Measurements from ENCODE around the gene CACNA2D4. TPM values are rescaled to one million over a fixed set of nuclear protein-coding genes. Genes with fewer than 3 reads are reported as not detected.

Gene CACNA2D4
- total RNA-seq, 1 experiment from 2014 or later: not detected

GRCh38 chr12:1935700-1936378 is 17.4 kb upstream of the CACNA2D4 start:
- in situ Hi-C loops (cut with HindIII; ENCODE audit: low pct_unique_long_range_greater_than_20kb, low sequenced_read_pairs): no loop called here
- no peak for DNase-seq (ENCODE audit: low read depth)

GRCh38 chr12:1935242-1935641 is 16.8 kb upstream of the CACNA2D4 start:
- DNase-seq (ENCODE audit: low read depth): no peak
- in situ Hi-C loops (cut with HindIII; ENCODE audit: low pct_unique_long_range_greater_than_20kb, low sequenced_read_pairs): no loop called here

- in situ Hi-C loops (cut with HindIII; ENCODE audit: low pct_unique_long_range_greater_than_20kb, low sequenced_read_pairs): no loop called here
- DNase-seq (ENCODE audit: low read depth): no peak
These were observed 16.4 kb upstream of the CACNA2D4 start for GRCh38 chr12:1934831-1935230.

- in situ Hi-C loops (cut with HindIII; ENCODE audit: low pct_unique_long_range_greater_than_20kb, low sequenced_read_pairs): no loop called here
- DNase-seq (ENCODE audit: low read depth): no peak
These were observed 15.6 kb upstream of the CACNA2D4 start for GRCh38 chr12:1934068-1934467.

GRCh38 chr12:1933342-1934051 is 15.0 kb upstream of the CACNA2D4 start:
- DNase-seq (ENCODE audit: low read depth): no peak
- in situ Hi-C loops (cut with HindIII; ENCODE audit: low pct_unique_long_range_greater_than_20kb, low sequenced_read_pairs): no loop called here

GRCh38 chr12:1932264-1932777 is 13.9 kb upstream of the CACNA2D4 start:
- in situ Hi-C loops (cut with HindIII; ENCODE audit: low pct_unique_long_range_greater_than_20kb, low sequenced_read_pairs): no loop called here
- peak; percentile 8 for DNase-seq (ENCODE audit: low read depth)

GRCh38 chr12:1931642-1932041 is 13.2 kb upstream of the CACNA2D4 start:
- DNase-seq (ENCODE audit: low read depth): no peak
- in situ Hi-C loops (cut with HindIII; ENCODE audit: low pct_unique_long_range_greater_than_20kb, low sequenced_read_pairs): no loop called here

- in situ Hi-C loops (cut with HindIII; ENCODE audit: low pct_unique_long_range_greater_than_20kb, low sequenced_read_pairs): no loop called here
- DNase-seq (ENCODE audit: low read depth): no peak
These were observed 12.5 kb upstream of the CACNA2D4 start for GRCh38 chr12:1930803-1931597.

- in situ Hi-C loops (cut with HindIII; ENCODE audit: low pct_unique_long_range_greater_than_20kb, low sequenced_read_pairs): no loop called here
- no peak for DNase-seq (ENCODE audit: low read depth)
These were observed 11.7 kb upstream of the CACNA2D4 start for GRCh38 chr12:1929985-1930802.

GRCh38 chr12:1929241-1929984 is 11.0 kb upstream of the CACNA2D4 start:
- in situ Hi-C loops (cut with HindIII; ENCODE audit: low pct_unique_long_range_greater_than_20kb, low sequenced_read_pairs): no loop called here
- DNase-seq (ENCODE audit: low read depth): no peak

- no peak for DNase-seq (ENCODE audit: low read depth)
- in situ Hi-C loops (cut with HindIII; ENCODE audit: low pct_unique_long_range_greater_than_20kb, low sequenced_read_pairs): no loop called here
These were observed 10.1 kb upstream of the CACNA2D4 start for GRCh38 chr12:1928439-1929121.

GRCh38 chr12:1927751-1928351 is 9.4 kb upstream of the CACNA2D4 start:
- in situ Hi-C loops (cut with HindIII; ENCODE audit: low pct_unique_long_range_greater_than_20kb, low sequenced_read_pairs): no loop called here
- DNase-seq (ENCODE audit: low read depth): no peak

- no peak for DNase-seq (ENCODE audit: low read depth)
- in situ Hi-C loops (cut with HindIII; ENCODE audit: low pct_unique_long_range_greater_than_20kb, low sequenced_read_pairs): no loop called here
These were observed 8.7 kb upstream of the CACNA2D4 start for GRCh38 chr12:1927051-1927680.

GRCh38 chr12:1926251-1926657 is 7.8 kb upstream of the CACNA2D4 start:
- in situ Hi-C loops (cut with HindIII; ENCODE audit: low pct_unique_long_range_greater_than_20kb, low sequenced_read_pairs): no loop called here

GRCh38 chr12:1925684-1926006 is 7.2 kb upstream of the CACNA2D4 start:
- no peak for DNase-seq (ENCODE audit: low read depth)
- in situ Hi-C loops (cut with HindIII; ENCODE audit: low pct_unique_long_range_greater_than_20kb, low sequenced_read_pairs): no loop called here

More at GRCh38 chr12:1926251-1926657, 7.8 kb upstream of the CACNA2D4 start:
- no peak for DNase-seq (ENCODE audit: low read depth)

GRCh38 chr12:1924996-1925683 is 6.7 kb upstream of the CACNA2D4 start:
- DNase-seq (ENCODE audit: low read depth): no peak

More at GRCh38 chr12:1924996-1925683, 6.7 kb upstream of the CACNA2D4 start:
- in situ Hi-C loops (cut with HindIII; ENCODE audit: low pct_unique_long_range_greater_than_20kb, low sequenced_read_pairs): no loop called here

Measured in Caki2 (cell line).